Activated gamma-delta T cell treated with Interleukin-2 at 50 U/mL for 16 hours (primary cell): Measurements from ENCODE around the gene COG6.

Source experiments
- DNase-seq: peaks from one replicate; pipeline ENCODE4 v3.0.0-alpha.2; 2020

COG6 gene

DNA sequence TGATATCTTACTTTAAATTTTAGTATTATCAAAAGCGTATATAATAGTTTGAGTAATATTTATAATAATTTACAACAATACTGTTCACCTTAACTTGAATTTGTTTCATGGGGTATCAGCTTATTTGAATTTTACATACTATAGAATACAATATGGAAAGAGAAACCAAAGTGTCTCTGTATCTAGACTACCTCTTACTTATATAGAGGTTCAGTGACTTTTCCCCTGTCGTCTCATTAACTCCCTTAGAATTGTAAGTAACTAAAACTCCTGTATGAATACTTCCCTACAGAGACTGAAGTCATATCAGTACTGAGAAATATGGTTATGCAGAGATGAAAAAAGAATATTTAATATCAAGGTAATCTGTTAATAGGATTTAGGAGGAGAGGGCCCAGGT lies 26.8 kb downstream of the COG6 start:
- DNase-seq, result no peak

DNA sequence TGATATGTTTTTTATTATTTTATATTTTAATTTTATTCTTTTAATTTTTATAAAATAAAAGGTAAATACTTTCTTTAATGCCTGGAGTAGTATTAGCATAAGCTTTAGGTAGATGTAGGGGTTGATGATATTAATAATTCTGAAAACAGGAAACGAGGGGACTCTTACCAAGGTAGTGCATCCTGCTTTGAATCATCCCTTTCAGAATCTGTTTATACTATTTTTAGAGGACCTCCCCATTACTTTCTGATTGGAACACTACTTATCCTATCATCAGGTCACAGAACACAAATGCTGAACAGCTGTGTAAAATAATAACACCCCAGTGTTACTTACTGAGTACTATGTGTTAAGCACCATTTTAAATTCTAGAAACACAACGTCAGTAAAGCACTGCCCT lies 27.3 kb downstream of the COG6 start:
- no peak for DNase-seq

DNA sequence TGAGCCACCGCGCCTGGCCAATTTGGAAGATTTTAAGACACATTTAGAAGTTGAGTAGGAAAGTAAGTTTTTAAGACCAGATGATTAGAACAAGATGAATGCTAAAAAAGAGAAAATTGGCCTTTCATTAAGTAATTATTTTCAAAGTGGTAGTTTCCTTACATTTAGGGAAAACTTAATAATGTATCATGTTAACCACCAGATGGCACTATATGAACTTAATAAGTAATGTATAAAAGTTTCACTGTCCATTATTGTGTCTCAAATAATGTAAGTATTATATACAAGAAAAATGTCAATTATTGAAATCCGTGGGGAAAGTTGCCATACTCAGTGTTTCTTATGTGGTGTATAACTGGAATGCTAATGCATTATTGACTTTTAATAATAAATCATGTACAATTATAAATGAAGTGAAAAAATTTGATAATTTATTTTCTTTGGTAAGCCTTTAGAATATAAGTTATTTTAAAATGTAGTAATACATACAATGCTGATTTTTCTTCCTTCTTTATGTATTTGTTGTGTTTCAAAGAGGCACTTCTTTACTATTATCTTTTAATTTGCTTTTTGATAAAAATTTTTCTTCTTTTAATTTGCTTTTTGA lies 29.2 kb downstream of the COG6 start:
- DNase-seq, result no peak

DNA sequence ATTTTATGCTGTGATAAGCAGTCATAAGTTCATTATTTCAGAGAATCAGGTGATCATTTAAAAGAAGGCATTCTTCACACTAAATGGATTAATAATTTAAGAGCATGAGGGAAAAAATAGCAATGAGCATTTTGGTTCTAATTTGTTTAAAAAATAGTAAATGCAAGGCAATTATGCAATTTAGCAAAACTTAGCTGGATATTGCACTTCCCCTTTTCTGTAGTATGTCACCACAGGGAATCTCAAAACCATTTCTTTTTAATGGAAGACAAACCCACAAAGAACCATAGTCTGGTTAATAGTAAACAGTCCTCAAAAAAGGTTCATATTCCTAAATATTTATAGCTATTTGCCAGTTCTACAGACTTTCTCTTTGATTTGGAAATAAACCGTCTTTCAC lies 30.2 kb downstream of the COG6 start:
- DNase-seq, result no peak

DNA sequence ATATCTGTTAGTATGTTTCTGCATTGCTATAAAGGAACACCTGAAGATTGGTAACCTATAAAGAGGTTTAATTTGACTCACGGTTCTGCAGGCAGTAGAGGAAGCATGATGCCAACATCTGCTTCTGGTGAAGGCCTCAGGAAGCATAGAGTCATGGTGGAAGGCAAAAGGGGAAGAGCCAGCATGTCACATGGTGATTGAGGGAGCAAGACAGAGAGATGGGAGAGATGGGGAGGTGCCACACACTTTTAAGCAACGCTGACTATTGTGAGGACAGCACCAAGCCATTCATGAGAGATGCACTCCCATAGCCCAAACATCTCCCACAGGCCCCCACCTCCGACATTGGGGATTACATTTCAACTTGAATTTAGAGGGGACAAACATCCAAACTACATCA lies 32.8 kb downstream of the COG6 start:
- DNase-seq, result no peak

DNA sequence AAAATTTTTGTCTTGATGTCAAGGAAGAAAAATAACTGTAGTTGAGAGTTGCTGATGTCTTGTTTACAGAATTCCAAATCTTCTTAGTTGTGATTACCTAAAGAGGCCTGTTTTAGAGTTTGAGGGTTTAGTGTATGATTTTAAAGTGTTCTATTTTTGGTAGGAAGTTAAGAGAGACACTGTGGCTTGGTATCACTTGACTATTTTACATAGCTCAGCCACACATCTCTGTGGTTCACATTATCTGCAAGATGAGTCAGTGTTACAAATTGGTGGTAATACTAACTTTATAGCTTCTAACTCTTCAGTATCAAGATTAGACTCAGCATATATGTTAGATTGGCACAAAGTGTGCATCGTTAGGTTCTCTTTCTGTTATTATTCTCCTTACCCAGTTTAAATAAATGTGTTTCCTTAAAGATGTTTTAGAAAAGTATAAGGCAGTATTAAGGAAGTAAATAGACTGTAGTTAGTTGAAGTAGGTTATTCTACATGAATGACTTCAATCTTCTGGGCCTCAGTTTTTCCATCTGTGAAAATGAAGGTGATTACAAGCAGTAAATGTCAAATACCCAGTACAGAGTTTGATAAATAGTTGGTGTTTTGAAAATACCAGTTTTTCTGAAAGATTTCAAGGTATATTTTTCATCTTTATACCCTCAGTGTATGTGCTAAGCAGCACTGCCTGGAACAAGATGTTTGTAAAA lies 33.4 kb downstream of the COG6 start:
- no peak for DNase-seq

DNA sequence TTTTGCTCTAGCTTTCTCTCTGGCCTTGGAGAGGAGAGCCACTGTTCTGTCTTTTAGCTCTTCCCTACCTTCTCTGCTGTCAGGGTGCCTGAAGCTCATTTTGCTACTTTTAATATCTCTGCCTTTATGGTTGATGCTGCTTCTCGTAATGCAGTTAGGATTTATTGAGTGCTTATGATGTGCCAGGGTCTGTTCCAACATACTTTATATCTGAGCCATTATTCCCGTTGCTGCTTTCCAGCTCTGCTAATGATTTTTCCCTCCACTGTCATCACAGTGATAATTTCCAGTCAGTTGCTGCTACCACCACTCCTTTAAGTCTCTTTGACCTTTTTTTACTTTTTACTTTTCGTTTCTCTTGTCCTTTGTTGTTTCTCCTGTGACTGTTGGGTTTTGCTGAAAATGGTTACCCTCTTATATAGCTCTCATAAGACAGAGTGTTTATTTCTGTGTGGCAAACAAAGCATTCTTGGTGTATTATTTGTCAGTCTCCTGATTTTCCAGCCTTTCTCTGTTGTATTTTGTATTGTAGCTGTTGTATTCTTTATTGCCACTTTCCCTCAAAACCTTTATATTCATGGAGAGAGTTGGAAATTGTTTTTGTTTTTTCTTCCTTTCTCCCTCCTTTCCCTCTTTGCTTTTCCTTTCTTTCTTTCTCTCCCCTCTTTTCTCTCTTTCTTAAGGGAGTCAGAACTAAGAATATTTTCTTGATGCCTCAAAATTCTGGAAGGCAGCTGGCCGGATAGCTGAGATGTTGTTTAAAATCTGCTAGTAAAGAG lies 37.4 kb downstream of the COG6 start:
- DNase-seq, result no peak

DNA sequence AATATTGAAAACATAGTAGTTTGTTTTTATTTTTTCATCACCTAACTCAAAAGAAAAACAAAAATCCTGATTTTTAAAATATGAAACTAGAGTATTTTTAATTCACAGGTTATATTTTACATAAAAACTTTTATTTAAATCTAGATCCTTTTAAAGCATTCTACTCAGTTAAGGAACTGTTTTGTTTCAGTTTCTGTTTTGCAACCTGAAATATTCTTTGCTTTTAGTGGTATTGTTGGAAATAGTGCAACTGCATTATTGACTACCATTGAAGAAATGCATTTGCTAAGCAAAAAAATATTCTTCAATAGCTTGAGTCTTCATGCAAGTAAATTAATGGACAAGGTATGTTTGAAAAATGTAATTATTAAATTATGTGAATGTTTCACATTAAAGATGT lies 43.8 kb downstream of the COG6 start:
- no peak for DNase-seq

DNA sequence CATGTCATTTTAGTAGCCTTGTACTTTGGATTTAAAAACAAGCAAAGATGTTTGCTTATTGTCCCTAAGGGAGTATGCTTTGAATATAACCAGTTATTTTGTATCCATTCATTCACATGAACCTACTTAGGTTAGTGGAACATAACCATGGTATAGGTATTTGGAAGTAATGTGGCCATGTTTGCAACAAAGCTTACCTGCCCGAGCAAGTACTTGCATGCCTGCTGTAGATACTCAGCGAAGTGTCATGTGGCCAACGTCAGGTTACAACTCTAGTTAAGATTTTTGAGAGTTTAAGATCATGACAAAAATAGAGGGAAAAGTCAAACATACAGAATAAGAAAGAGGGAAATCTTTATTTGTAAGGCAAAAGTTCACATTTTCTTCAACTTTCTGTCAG lies 57.2 kb downstream of the COG6 start:
- DNase-seq, result no peak

DNA sequence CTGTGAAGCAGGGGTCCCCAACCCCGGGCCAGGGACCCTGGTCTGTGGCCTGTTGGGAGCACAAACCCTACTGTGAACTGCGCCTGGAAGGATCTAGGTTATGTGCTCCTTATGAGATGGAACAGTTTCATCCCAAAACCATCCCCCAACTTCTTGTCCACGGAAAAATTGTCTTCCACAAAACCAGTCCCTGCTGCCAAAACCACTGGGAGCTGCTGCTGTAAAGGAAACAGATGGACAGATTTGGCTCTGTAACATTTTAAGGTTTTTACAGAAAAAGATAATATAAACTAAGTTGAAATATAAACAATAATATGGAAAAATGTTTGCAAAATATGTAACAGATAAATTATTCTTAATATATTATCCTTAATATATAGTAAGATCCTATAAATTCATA lies 73.7 kb downstream of the COG6 start:
- DNase-seq, result no peak

DNA sequence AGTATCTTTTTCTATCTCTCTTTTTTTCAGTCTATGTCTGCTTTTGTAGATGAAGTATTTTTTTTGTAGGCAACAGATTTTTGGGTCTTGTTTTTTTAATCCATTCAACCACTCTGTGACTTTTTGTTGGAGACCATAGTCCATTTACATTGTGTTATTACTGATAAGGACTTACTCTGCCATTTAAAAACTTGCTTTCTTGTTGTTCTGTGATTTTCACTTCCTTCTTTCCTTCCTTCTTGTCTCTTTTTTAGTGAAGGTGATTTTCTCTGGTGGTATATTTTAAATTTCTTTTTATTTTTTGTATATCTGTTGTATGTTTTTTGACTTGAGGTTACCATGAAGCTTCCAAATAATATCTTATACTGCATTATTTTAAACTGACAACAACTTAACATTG lies 79.5 kb downstream of the COG6 start:
- DNase-seq, result no peak

DNA sequence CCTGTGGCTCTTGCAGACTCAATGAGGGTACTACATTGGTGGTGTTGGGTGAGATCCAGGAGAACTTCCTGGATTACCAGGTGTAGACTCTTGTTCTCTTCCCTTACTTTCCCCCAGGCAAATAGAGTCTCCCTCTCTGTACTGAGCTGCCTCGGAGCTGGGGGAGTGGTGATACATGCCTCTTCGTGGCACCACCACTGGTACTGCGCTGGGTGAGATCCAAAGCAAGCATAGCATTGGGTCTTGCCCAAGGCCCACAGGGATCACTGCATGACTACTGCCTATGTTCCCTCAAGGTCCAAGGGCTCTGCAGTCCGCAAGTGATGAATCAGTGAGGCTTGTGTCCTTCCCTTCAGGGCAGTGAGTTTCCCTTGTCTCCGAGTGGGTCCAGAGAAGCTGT lies 81.6 kb downstream of the COG6 start:
- no peak for DNase-seq

DNA sequence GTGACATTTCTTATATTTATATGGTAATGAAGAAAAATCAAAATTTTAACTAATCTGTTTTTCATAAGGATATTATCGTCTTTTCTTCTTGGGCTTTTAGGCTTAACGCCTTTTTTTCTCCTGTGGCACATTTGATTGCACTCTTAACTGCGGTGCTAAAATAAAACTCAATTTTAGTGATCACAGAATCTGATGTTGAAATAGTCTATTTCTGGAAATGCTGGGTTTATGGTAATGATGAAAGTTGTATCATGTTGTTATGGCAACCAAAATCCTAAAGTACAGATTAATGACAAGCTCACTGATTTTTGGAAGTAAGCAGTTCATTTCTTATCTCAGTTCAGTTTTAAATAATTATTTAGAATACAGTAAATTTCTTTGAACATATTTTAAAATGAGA lies 85.3 kb downstream of the COG6 start:
- DNase-seq, result no peak

DNA sequence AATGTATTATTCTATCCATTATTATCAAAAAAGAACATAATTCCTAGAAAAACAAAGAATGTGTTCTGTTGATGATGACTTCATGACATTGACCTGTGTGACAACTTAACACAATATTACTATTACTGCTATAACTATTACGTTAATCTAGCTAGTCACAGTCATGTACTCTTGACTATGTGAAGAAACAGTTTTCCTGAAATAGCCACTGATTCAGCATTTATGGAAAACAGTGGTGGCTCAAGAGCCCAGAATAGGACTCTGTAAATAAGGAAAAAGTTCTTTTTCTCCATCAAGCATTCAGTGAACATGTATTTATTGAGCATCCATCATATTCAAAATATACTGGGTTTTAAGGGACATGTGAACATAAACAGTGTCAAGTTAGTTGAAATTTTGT lies 93.5 kb downstream of the COG6 start:
- DNase-seq, result no peak

DNA sequence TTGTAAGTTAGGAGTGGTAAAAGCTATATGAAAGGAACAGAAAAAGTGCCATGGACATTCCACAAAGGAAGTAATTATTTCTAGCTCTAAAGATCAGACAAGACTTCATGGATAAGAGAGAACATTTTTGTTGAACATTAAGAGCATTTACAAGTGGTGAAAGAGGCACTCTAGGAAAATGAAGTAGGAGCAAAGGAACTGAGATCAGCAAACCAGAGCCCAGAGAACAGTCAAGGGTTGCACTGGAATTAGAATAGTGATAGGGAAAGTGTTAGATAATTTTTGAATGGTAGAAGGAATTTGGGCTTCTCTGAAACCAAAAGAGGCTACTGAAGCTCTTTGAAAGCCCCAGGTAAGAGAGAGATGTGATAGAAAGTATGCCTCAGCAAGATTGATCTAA lies 94.1 kb downstream of the COG6 start:
- no peak for DNase-seq

DNA sequence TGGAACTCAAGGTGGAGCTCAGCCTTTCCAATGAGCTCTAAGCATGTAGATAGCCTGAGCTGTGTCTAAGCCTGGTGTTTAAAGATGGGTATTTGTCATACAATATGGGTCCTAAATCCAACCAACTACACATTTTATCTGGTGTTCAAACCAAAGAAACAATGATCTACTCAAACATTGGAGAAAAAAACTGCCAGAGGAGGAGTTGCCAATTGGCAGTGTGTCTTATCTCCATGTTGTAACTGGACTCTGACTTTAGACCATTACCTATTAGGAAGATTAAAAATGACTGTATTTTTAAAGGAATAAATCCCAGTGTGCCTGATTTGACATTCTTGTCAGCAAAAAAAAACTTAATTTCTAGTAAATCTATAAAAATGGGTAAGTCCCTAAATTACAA lies 96.3 kb downstream of the COG6 start:
- no peak for DNase-seq

DNA sequence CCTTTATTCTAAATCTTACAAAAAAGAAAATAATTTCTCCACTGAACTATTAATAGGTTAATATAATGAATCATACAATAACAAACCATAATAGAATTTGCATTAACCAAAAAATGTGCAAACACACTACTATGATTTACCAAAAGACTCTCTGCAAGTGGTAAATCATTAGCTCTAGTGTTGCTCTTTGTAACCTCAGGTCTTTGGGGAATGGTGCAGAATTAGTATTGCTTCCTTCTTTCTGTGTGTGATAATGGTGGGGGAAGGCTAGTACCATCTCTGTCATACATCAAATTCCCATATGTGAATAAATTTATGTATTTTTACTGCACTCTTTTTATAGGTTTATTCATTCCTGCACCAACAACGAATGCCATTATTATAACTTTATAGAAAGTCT lies 105.1 kb downstream of the COG6 start:
- DNase-seq, result no peak

DNA sequence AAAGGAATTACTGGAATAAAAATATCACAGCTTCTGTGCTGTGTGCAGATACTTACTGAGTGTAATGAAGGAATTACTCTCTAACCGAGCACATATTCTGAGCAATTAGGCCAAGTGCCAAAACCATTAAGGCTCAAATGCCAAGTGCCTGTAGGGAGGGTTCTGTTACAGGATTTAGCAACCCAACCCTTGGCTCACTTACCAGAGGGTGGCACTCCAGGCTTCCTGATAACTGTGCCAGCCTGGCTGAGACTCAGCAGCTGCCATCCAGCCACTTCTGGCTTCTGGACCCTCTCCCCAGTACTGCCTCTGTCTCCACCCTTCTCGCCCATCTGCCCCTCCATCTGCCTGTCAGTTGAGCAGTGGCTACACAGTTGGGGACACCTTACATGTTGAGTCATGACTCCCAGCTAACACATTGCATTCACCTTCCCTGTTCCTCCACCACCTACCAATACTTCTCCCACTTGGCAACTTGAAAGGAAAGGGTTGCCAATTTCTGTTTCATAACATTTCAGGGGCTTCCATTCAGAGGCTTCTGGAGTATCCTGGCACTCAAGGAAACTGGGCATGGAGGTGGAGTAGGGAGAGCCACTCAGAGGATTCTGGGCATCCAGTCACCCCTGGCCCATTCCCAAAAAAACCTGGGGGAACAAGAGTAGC lies 110.5 kb downstream of the COG6 start:
- no peak for DNase-seq

DNA sequence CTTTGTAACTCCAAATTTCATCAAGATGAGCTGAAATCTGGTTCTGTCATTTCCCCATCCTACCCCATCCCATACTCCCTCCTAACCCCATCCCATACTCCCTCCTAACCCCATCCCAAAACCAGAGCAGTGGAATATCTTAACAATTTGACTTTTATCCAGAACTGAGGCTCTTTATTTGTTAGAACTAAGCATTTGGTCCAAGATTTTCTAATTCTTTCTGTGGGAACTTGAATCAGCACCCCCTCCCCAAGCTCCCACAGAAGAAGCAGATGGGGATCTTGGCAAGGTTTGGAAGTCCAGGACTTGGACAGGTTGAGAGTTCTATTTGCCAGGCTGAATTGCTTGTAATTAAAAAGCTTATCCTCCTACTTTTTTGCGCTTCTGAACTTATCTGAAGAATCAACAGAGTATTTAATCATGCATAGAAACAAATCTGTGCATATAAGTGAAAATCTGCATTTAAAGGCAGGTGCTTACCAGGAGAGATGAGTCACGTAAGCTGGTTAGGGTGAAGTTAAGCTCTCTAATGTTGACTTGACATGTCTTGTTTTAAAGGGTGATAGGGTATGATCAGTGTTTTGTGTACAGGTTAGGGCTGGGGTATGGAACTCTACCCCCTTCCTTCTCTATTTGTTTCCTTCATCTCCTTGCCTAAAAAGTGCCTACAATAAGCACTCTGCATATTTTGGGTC lies 111.1 kb downstream of the COG6 start:
- DNase-seq, result no peak

DNA sequence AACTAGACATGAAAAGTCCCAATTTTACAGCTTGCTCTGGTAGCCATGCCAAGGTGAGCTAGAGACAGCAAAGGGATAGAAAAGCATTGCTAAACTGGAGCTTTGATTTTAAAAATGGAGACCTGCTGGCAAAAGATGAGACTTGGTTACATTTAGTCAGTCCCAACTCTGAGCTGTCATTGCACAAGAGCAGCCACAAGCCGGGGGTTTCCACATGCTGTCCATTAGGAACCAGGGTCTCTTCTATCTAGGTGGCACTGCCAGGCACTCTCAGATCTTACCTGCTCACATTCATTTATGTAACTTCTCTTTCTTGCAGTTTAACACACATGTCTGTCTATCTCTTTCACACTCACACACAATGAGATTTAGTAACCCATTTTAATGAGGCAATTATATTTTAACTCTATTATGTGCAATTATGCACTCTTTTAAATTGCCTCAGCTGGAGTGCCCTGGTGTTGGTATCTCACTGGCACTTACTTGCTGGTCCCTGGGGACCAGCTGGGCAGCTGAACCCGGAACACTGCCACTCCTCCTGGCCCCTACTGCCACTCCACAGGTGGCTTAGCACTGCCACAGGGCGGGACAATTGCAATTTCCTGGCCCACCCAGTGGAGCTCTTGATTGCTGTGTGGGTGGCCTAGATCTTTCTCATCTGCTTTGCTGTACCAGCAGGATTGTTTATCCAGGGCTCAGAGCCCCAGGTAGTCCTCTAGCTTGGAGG lies 112.5 kb downstream of the COG6 start:
- no peak for DNase-seq

DNA sequence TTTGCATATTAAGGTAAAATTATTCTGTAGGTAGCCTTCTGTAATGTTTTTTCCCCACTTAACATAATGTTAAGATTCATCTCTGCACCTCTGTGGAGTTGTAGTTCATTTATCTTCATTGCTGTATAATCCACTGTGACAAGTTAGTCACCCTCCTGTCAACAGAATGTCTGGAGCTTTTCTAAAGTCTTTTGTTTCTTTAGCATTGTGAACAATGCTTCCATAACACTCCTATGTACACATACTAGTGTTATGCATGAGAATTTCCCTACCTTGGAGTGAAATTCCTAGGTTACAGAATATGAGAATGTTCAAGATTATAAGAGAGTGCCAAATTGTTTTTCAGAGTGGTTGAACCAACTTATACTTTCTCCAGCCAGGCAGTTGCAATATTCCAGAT lies 113.5 kb downstream of the COG6 start:
- no peak for DNase-seq
